COLO829 (cell line): ENCODE results near the gene ERCC5.
A peak's percentile ranks its signal among the peaks of the same experiment; 100 is the strongest.

Experiments
- DNase-seq: peaks from one replicate; pipeline ENCODE4 v3.0.0; 2012; ENCODE audit warnings: low spot score

ERCC5 gene

DNA sequence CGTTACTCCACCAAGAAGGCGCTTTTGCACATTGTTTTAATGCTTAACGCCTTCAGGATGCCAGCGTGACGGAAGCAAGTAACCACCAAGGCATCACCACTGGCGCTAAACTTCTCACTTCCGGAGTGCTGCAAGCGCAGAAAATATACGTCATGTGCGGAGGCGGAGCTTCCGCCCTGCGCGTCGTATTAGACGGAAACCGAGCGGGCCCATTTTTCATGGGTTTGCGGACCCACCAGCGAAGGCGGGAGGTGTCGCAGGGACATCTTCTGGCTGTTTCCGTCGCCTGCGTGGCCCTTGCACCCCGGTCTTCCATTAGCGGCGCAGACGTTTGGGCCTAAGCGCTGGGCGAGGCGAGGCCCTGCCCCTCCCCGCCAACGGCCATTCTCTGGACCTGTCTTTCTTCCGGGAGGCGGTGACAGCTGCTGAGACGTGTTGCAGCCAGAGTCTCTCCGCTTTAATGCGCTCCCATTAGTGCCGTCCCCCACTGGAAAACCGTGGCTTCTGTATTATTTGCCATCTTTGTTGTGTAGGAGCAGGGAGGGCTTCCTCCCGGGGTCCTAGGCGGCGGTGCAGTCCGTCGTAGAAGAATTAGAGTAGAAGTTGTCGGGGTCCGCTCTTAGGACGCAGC lies at the start of gene ERCC5:
Gene ERCC5, plus strand, starts transcription at position 403 of the 631 bp plus-strand sequence. CDS start 235 bp downstream, outside the sequence.
- DNase-seq = peak; percentile 69

DNA sequence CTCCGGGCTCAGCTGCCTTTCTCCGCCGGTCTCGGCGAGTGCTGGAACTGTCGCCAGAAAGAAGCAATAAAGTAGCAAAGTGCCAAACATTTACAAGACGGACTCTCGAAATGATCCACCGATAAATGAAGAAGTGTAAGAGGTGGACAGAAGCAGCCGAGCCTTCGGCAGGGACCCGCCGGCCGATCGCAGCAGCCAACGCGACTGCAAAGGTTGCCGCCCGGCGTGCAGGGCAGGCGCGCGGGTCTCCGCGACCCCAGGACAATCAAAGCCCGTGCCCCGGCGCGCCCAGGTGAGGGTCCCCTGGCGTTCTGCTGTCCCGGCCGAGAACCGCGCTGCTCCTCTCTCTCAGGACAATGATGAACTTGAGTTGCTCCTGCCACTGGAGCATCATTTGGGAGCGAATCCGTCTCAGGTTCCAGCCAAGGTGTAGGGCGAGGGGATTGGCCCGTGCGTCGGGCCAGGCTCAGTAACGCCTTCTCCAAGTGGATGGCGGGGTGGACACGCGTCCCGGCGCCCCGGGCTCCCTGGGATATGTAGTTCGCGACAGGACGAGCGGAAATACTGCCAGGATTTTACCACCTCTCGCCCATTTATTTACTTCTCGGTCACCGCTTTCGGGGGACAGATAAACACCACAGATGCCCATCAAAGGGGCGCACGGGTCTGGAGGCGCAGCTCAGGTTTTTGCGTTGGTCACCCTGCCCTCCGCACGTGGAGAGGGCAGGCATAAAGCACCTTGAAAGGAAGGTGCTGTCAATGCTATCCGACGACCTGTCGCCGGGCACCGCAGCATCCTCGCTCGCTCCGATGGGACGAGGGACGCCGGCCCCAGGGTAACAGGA lies 47.0 kb upstream of the ERCC5 start, which contains the start of the genes BIVM and POGLUT2:
Gene BIVM, plus strand, starts transcription at position 539 of the 845 bp plus-strand sequence. CDS start 8,149 bp downstream, outside the sequence.
Gene POGLUT2, minus strand, starts transcription at position 396 of the 845 bp plus-strand sequence. Its CDS starts 306 bp downstream, at position 90.
- DNase-seq = no peak

DNA sequence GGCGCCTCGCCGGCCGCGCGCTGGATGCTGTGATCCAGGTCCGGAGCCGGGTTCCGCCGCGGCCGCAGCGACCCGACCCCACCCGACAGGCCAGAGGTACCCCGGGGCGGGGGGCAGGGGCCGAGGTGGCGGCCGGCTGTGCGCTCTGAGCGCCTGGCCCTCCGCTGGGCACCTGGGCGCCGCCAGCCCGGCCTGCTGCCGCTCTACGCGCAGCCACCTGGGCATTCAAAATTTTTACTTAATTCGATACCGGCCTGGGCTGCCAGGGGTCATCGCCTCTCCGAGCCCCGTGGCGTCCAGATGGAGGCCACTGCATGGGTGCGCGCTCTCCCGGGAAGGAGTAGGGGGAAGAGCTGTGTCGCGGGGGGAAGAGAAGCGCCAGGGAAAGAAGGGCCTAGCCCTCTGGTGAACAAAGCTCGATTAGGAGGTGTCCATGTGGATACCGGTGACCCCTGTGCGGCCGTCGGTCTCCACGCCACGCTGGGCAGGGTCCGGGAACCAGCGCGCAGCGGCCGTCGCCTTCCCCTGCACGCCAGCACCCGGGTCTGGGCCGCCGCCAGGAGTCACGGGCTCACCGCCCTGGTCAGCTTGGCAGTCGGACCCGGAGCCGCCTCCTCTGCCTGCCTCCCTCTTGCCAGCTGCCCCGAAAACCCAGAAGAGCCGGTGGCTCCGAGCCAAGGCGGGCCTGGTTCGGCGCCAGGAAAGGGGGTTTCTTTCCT lies 46.2 kb upstream of the ERCC5 start:
- no peak for DNase-seq

DNA sequence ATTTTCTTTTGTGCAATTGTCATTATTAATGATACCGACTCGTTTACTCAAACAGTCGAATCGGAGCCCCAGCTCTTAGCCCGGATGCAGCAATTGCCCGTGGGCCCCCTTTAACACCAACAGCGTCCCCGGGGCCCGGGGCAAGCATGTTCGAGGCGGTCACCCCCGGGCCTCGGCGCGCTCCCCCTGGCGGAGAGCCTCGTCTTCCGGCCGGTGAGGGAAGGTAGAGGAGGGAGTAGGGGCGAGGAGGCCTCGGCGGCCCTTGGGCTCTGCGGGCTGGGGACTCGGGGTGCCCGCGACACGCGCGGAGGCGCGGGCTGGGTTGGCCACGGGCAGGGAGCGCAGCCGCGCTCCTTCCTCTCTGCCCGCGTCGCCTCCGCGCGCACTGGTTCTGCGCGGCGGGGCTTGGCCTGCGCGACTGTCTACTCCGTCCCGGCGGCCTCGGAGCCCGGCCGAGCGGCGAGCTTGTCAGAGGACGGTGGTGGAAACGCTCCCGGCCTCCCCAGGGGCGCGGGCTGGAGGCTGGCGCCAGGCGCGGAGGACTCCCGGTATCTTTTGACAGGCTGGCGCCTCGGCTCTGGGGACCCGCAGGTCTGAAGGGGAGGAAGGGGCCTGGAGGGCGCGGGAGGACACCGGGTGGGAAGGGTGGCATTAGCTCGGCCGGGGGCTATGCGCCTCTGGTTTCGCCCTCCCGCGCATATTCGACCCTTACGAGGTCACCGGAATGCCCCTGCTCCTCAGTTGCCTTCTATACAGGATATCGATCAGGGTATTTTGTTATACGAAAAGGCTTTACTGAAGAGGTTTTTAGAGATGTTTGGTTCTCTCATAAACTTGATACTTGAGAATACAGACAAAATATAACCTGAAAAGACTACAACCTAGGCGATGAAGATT lies 45.4 kb upstream of the ERCC5 start:
- no peak for DNase-seq

DNA sequence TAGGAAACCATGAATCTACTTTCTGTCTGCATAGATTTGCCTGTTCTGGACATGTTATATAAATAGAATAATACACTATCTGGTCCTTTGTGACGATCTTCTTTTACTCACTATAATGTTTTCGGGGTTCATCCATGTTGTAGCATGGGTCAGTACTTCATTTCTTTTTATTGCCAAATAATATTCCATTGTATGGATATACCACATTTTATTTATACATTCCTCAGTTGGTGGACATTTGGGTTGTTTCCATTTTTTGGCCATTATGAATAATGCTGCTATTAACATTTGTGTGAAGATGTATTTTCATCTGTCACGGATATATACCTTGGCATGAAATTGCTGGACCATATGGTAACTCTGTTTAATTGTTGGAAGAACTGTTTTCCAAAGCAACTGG lies 40.2 kb upstream of the ERCC5 start:
- DNase-seq = no peak

DNA sequence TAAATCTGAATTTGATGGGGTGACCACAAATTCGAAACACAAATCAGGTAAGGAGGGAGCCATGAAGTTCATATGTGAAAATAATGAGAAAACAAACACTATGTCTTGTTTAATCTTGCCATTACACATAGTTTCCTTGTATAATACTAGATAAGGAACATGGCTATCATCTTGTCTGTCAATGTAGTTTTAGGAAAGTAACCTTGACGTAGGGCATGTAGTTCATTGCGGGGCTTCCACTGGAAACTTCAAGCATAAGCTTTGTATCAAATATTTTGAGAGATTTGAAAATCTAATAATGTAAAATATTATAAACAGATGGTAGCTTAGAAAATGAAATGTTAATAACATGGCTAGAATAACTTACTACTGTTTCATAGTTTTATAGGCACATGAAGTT lies 38.1 kb upstream of the ERCC5 start:
- no peak for DNase-seq

DNA sequence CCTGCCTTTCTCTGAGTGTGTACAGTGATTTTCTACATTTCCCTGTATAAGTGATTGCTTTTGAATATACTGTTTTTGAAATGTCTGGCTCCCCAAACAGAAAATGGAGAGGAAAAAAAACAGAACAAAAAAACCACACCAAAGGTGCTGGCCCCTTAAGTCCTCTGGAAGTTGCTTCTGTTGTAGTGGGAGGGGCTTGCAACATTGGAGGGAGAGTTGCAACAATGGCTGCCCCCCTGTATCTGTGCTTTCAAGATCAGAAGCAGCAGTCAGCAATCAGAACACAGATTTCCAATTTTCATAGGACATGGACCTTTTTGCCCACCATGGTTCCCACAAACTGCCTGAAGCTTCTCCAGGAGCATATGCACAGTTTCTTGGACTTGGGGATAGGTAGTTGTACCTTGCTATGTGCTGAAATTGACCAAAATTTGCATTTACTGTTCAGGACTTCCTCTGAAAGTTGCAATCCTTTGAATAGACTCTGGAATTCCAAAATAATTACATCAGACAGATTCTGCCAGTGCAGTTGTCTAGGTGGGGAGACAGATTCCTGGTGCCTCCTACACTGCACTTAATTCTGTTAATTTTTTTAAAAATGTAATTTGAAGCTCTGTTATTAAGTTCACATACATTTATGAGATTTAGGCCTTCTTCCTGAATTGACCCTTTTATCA lies 33.1 kb upstream of the ERCC5 start:
- no peak for DNase-seq

DNA sequence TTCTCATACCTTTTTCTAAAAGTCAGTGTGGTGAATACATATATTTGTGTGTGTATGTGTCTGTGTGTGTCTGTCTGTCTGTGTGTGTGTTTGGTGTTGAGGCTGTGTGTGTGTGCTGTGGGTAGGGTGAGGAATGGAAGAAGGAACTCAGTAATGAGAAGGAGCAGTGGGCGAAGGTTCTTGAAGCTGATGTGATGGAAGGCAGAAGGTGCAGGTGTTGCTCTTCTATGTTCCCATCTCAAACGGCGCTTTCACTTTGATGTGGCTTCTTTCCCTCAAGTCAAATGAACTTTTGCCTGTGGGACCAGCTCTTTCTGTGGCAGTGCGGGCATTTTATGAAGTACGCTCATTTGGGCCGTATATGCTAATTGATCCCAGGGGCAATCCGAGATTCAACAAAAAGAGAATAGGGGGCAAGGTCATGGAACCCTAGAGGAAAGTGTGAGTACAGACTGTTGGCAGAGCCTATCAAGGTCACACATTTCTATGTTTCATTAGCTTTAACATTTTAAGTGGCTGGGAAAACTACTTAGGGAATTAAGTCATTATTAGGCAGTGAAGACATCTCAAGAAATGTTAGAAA lies 31.7 kb upstream of the ERCC5 start:
- DNase-seq = no peak

DNA sequence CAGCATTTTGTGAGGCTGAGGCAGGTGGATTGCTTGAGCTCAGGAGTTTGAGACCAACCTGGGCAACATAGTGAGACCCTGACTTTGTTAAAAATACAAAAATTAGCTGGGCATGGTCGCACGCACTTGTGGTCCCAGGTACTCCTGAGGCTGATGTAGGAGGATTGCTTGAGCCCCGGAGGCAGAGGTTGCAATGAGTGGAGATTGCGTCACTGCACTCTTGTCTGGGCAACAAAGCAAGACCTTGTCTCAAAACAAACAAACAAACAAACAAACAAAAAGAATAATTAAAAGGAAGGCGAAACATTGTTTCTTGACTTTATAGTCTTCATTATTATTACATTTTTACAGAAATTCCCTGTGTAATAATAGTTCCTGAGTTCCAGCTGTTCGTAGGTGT lies 31.0 kb upstream of the ERCC5 start:
- no peak for DNase-seq

DNA sequence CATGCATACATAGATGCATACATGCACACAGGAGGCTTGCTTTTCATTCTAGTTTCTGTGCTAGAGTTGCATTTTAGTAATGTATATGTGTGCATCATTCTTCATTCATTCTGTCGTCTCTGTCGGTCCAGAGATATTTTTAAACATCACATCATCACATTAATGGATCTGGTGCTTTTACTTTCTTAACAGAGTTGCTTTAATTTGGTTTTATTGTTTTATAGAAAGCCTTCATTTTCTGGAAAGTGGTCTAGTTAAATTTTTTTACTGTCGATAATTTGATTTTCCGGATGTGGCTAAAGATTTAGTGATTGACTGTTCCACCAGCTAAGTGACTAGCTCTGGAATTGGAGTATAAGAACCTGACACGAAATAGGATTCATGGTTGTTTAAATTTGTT lies 30.0 kb upstream of the ERCC5 start:
- no peak for DNase-seq

DNA sequence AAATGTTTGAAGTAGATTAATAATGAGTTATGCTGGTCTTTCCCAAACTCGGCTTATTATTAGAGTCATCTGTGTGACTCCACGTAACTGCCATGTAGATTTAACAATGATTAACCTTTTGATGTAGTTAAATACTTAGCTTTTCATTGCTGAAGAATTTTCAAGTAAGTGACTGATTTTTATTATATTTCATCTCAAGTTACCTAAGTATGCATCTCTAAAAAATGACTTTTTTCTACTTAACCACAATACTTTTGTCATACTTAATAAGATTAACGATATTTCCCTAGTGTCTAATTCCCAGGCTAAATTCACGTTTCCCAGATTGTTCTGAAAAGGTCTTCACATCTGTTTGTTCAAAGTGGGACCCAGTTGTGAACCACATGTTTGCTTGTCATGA lies 29.1 kb upstream of the ERCC5 start:
- no peak for DNase-seq

DNA sequence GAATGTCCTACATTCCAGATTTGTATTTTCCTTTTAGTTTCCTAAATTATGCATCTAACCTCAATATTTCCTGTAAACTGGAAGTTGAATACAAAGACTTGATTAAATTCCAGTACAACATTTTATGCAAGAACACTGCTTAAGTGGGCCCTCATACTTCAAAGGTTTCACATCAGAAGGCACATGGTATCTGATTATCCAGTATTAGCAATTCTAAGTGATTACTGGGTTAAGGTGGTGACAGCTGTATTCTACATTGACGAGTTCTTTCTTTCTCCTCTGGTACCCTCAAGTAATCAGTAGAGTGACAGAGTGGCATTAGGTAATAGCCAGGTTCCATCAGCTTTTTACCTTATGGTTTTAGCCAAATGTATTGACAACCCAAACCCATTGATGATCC lies 28.6 kb upstream of the ERCC5 start:
- no peak for DNase-seq

DNA sequence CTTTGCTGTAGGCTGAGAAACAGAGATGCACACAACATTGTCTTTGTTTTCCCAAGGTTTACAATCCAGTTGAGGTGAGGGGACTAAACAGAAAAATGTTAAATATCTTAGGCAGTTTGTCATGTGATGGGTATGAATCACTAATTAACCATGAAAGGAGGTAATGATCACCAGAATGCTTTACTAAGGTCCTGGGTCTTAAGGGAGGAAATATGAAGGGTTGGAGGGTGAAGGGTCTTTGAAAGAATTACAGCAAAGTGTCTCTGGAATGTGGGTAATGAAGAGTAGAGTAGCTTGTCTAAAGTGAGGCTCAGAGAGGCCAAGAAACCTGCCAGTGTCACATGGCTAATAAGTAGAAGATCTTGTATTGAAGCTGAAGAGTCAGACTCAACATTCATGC lies 27.9 kb upstream of the ERCC5 start:
- peak; percentile 57 for DNase-seq

DNA sequence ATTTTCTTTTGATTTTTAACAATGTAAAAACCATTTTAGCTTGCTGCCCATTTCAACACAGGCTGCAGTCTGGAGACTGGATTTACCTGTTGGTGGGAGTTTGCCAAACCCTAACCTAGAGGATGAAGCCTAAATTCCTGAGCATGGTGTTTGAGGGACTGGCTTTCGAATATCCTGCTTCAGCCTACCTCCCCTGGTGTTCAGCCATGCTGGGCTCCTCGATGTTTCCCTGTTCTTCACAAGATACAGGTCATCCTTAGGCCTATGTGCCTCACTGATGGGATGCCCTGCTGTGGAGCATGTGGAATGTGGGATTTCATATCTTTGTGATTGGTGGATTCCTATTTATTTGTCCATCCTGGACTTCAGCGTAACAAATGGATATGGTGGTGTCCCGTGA lies 20.4 kb upstream of the ERCC5 start:
- no peak for DNase-seq

DNA sequence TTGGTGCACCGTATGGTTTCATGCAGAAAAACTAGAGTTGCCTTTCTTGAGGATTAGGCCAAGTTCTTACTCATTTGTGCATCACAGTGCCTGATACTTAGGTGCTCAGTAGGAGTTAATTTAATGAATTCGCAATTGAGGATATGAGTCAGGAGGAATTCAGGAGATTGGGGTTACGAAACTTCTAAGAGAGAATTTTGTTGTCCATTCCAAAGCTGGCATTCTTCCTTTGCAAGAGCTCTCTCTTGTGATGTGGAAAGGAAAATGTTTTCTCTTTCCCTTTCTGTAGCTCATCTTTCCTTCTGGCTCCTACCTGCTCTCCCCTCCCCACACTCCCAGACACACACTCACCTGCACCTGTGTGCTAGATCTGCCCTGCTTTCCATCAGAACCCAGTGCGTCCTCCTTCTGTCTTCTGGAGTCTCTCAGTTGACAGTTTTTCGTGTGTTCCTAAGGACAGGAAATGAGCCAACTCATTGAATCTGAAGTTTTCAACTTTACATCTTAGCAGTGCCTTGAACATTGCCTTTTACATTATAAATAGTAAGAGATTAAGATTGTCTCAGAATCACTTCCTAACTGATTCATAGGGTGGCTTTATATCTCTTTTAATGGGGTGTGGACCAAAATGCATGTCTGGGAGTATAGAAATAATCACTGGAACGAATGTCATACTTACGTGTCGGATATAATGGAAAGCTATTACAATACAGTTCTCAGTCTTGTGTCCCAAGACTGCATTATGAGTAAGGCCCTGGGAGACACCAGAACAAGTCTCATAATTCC lies 19.7 kb upstream of the ERCC5 start:
- DNase-seq = peak; percentile 60

DNA sequence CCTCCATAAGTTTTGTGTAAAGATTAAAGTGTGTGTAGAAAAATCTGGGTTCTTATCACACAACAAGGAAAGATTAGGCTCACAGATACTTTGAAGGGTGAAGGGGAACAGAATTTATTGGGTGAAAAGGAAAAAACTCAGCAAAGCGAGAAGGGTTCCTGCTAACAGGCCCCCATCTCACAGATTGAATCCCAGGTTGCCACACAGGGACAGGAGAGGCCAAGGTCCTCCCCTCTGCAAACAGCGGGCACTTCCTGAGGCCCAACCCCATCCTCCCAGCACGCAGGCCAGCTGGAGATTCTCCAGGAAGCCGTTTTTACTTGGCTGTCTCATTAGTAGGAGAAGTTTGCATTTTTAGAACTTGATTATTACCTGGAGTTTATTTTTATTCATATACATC lies 15.2 kb upstream of the ERCC5 start:
- DNase-seq = no peak

DNA sequence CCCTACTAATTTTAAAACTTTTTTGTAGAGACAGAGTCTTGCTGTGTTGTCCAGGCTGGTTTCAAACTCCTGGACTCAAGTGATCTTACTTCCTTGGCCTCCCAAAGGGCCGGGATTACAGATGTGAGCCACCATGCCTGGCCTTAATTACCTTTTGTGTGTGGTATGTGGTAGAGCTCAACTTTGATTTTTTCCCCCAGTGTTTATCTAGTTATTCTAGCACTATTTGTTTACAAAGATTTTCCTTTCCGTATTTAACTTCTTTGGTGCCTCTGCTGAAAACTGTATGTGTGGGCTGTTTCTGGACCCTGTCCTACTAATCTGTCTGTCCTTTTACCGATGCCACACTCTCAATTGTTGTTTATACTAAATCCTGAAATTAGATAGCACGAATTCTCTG lies 9.4 kb upstream of the ERCC5 start:
- no peak for DNase-seq

DNA sequence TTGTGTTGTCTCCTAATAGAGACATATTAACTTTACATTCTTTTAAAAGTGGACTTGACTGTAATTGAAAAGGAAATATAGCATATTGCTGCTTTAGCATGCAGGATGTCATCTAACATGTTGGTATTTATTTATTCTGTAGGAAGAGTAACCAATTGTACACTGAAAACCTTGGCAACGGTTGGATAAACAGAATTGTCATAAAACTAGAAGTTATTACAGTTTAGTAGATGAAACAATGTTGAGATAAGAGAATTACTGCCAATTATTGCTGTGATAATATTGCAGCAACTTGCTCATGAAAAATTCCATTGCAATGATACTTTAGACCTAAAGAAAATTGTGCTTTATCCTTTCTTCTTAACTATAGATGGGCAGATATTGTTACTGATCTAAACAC lies 7.6 kb upstream of the ERCC5 start:
- DNase-seq = no peak

DNA sequence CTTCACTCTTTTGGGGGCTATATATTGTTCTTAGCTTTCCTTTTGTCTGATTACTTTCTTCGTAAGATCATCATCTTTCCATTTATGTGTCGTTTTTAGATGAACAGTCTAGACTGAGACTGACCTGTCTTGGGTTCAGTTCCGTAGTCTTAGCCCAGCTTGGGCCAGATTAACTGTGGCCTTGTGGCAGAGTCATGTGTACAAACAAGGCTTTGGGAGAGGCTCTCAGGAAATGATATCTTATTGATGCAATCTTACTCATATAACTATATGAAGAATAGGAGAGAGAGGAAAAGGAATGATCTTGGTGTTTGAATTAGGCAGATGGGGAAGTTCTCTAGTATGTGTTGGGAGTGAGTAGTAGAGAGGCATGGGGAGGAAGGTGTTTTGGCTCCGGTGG lies 6.8 kb upstream of the ERCC5 start:
- no peak for DNase-seq

DNA sequence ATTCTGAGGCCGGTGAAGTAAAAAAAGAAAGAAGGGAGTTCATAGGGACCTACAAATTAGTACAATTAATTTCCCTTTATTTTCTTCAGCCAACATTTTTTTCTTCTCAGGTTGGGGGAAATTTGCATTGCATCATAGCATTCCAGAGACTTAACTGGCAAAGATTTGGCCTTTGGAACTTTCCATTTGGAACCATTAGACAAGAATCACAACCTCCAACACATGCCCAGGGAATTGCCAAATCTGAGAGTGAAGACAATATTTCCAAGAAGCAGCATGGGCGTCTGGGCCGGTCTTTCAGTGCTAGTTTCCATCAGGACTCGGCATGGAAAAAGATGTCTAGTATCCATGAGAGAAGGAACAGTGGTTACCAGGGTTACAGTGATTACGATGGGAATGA lies 6.4 kb upstream of the ERCC5 start:
- no peak for DNase-seq
